ENCODE data around the gene PDK1. TPM values are rescaled to one million over a fixed set of nuclear protein-coding genes. Genes with fewer than 3 reads are reported as not detected.
"Not testable (repeated sequence)": the region's sequence is repeated elsewhere in the genome, so short reads cannot be mapped to it uniquely, and the experiment has no call there.

PDK1 gene
- total RNA-seq, 1 experiment from 2014 or later: 18.5 TPM

GRCh38 chr2:172586245-172586891, 30.5 kb downstream of the PDK1 start:
- Histone ChIP-seq H3K27me3 (ENCODE audit: insufficient read depth, low read depth) (no peaks in the 10 kb centered on the region), H4K20me1 (ENCODE audit: insufficient read depth) (no peaks in the 10 kb centered on the region), H3F3A (ENCODE audit: insufficient read depth, low read depth) (peaks cover 6% of the 10 kb centered on the region; the same call in 1 of the 2 replicates), H3K79me2 (ENCODE audit: low read depth) (no peaks in the 10 kb centered on the region), H2AFZ (no peak overlapping the region), H3K4me1 (replicated peaks; ENCODE audit: insufficient read depth) (peaks cover 13% of the 10 kb centered on the region), H3K4me3 (no peak overlapping the region), H3K9me3 (ENCODE audit: insufficient read depth, low read depth) (no peaks in the 10 kb centered on the region), H3K9me2 (ENCODE audit: insufficient read depth) (no peaks in the 10 kb centered on the region), H3K36me3 (ENCODE audit: low read depth) (peaks cover 63% of the 10 kb centered on the region), H3K27ac (no peak overlapping the region), H3K4me2 (no peak overlapping the region)
- TF ChIP-seq CTCF (conservative IDR thresholded peaks at IDR 0.05) (no peak), EZH2 (IDR thresholded peaks at IDR 0.05; ENCODE audit: low read depth) (no peak)
- POLR2A ChIA-PET (ENCODE audit: unreplicated experiment): no interaction called here
- DNase-seq: no peak
- BruUV-seq (replicated peaks): no TSS peak
- intact Hi-C loops (cut with micrococcal nuclease; ENCODE audit: unreplicated experiment): no loop called here
- CTCF ChIA-PET: no interaction called here

- H3K36me3 ChIP-seq (ENCODE audit: low read depth): peaks cover 54% of the 10 kb centered on the region
- BruUV-seq (replicated peaks); H2AFZ ChIP-seq: not testable (repeated sequence)
These were observed 31.3 kb downstream of the PDK1 start for GRCh38 chr2:172587231-172587630.

GRCh38 chr2:172588931-172589330, 33.0 kb downstream of the PDK1 start:
- H3K4me2 ChIP-seq: peak overlapping the region; percentile 8
- peak in 1 of 2 experiments; percentile 73 for DNase-seq
- CTCF ChIA-PET: interaction anchor here (0.6 to 0.9 kb wide), 2 partner anchors 122 to 126 kb away, joined by 3 to 4 read pairs; no protein-coding TSS in a partner anchor
- no peaks in the 10 kb centered on the region for H3K9me3 ChIP-seq (ENCODE audit: insufficient read depth, low read depth)
- H2AFZ ChIP-seq: no peak overlapping the region
- peaks cover 13% of the 10 kb centered on the region for H3K4me1 ChIP-seq (replicated peaks; ENCODE audit: insufficient read depth)
- no TSS peak for BruUV-seq (replicated peaks)
- no peaks in the 10 kb centered on the region for H3K79me2 ChIP-seq (ENCODE audit: low read depth)
- no peaks in the 10 kb centered on the region for H4K20me1 ChIP-seq (ENCODE audit: insufficient read depth)
- H3K27me3 ChIP-seq (ENCODE audit: insufficient read depth, low read depth): no peaks in the 10 kb centered on the region
- H3F3A ChIP-seq (ENCODE audit: insufficient read depth, low read depth): peaks cover 14% of the 10 kb centered on the region
- POLR2A ChIA-PET (ENCODE audit: unreplicated experiment): no interaction called here
- H3K27ac ChIP-seq: 0 out of 2 replicates have a peak overlapping the region, but pooled peaks have one; percentile 1
- no peak overlapping the region for H3K4me3 ChIP-seq
- peaks cover 52% of the 10 kb centered on the region for H3K36me3 ChIP-seq (ENCODE audit: low read depth)
- TF ChIP-seq EZH2 (IDR thresholded peaks at IDR 0.05; ENCODE audit: low read depth) (no peak), CTCF (conservative IDR thresholded peaks at IDR 0.05) (no peak)
- intact Hi-C loops (cut with micrococcal nuclease; ENCODE audit: unreplicated experiment): no loop called here
- no peaks in the 10 kb centered on the region for H3K9me2 ChIP-seq (ENCODE audit: insufficient read depth)

More at GRCh38 chr2:172587231-172587630, 31.3 kb downstream of the PDK1 start:
- H3F3A ChIP-seq (ENCODE audit: insufficient read depth, low read depth); H4K20me1 ChIP-seq (ENCODE audit: insufficient read depth); H3K4me2 ChIP-seq; H3K79me2 ChIP-seq (ENCODE audit: low read depth); H3K9me2 ChIP-seq (ENCODE audit: insufficient read depth); DNase-seq; CTCF ChIA-PET; H3K27ac ChIP-seq; H3K27me3 ChIP-seq (ENCODE audit: insufficient read depth, low read depth); H3K9me3 ChIP-seq (ENCODE audit: insufficient read depth, low read depth); H3K4me3 ChIP-seq; POLR2A ChIA-PET (ENCODE audit: unreplicated experiment); intact Hi-C loops (cut with micrococcal nuclease; ENCODE audit: unreplicated experiment): not testable (repeated sequence)
- peaks cover 13% of the 10 kb centered on the region for H3K4me1 ChIP-seq (replicated peaks; ENCODE audit: insufficient read depth)

- Histone ChIP-seq H3F3A (ENCODE audit: insufficient read depth, low read depth) (peaks cover 12% of the 10 kb centered on the region; the same call in 1 of the 2 replicates), H3K36me3 (ENCODE audit: low read depth) (peaks cover 63% of the 10 kb centered on the region), H3K4me1 (replicated peaks; ENCODE audit: insufficient read depth) (peaks cover 13% of the 10 kb centered on the region)
- H2AFZ ChIP-seq; H3K4me3 ChIP-seq; H3K9me3 ChIP-seq (ENCODE audit: insufficient read depth, low read depth); DNase-seq; H3K27me3 ChIP-seq (ENCODE audit: insufficient read depth, low read depth); BruUV-seq (replicated peaks); H3K9me2 ChIP-seq (ENCODE audit: insufficient read depth); POLR2A ChIA-PET (ENCODE audit: unreplicated experiment); H4K20me1 ChIP-seq (ENCODE audit: insufficient read depth); H3K27ac ChIP-seq; H3K79me2 ChIP-seq (ENCODE audit: low read depth); H3K4me2 ChIP-seq: not testable (repeated sequence)
- intact Hi-C loops (cut with micrococcal nuclease; ENCODE audit: unreplicated experiment): loop anchor here (5.0 kb wide), 1 partner anchor 341 kb away; no protein-coding TSS in a partner anchor
- CTCF ChIA-PET: interaction anchor here (0.6 kb wide), 1 partner anchor 340 kb away, joined by 3 read pairs; no protein-coding TSS in a partner anchor
These were observed 35.5 kb downstream of the PDK1 start for GRCh38 chr2:172591386-172591785.

- POLR2A ChIA-PET (ENCODE audit: unreplicated experiment); DNase-seq; H3K4me3 ChIP-seq; H3K4me2 ChIP-seq; H3K9me2 ChIP-seq (ENCODE audit: insufficient read depth); H2AFZ ChIP-seq; H4K20me1 ChIP-seq (ENCODE audit: insufficient read depth); H3K9me3 ChIP-seq (ENCODE audit: insufficient read depth, low read depth); H3K27ac ChIP-seq; H3K27me3 ChIP-seq (ENCODE audit: insufficient read depth, low read depth); H3K79me2 ChIP-seq (ENCODE audit: low read depth); BruUV-seq (replicated peaks): not testable (repeated sequence)
- Histone ChIP-seq H3K36me3 (ENCODE audit: low read depth) (peaks cover 63% of the 10 kb centered on the region), H3K4me1 (replicated peaks; ENCODE audit: insufficient read depth) (peaks cover 13% of the 10 kb centered on the region), H3F3A (ENCODE audit: insufficient read depth, low read depth) (peaks cover 12% of the 10 kb centered on the region; the same call in 1 of the 2 replicates)
- intact Hi-C loops (cut with micrococcal nuclease; ENCODE audit: unreplicated experiment): loop anchor here (5.0 kb wide), 1 partner anchor 340 kb away; no protein-coding TSS in a partner anchor
- CTCF ChIA-PET: interaction anchor here (0.6 to 0.8 kb wide), 2 partner anchors 525 to 1460 kb away, joined by 3 to 16 read pairs; no protein-coding TSS in a partner anchor
These were observed 36.3 kb downstream of the PDK1 start for GRCh38 chr2:172592190-172592589.
